GM12872 (cell line): ENCODE results near the gene TRPM3.

Experiments used
- CTCF ChIP-seq: IDR thresholded peaks from 3 replicates; pipeline ENCODE4 v1.5.1; 2011; ENCODE audit warnings: low read depth, mild to moderate bottlenecking, low read length, moderate library complexity; ENCODE audit not compliant: insufficient read depth

Gene TRPM3

GRCh38 chr9:71005456-71005855, 116.0 kb downstream of the TRPM3 start:
- no peak for TF ChIP-seq CTCF

- no peak for TF ChIP-seq CTCF
Measured at GRCh38 chr9:71004196-71004595, 117.2 kb downstream of the TRPM3 start.

- no peak for TF ChIP-seq CTCF
Measured at GRCh38 chr9:71003346-71003745, 118.1 kb downstream of the TRPM3 start.

GRCh38 chr9:71001780-71002386, 119.5 kb downstream of the TRPM3 start:
- TF ChIP-seq CTCF, result peak; percentile 66

GRCh38 chr9:70998962-70999361, 122.5 kb downstream of the TRPM3 start:
- TF ChIP-seq CTCF, result no peak

- no peak for TF ChIP-seq CTCF
Measured at GRCh38 chr9:70995511-70995910, 125.9 kb downstream of the TRPM3 start.

- TF ChIP-seq CTCF, result no peak
Measured at GRCh38 chr9:70994582-70994981, 126.8 kb downstream of the TRPM3 start.
